Breast epithelium (tissue), 3 donors: ENCODE measurements around the gene SCARB1.

Source experiments
- CTCF ChIP-seq, 3 donors: fragments of 450-650 bp; IDR thresholded peaks; one replicate each; pipeline ENCODE4 v1.5.1; 2016 to 2017; ENCODE audit warnings: antibody characterized with exemption in 3 of 3, mild to moderate bottlenecking in 3 of 3, moderate library complexity in 3 of 3
- POLR2A ChIP-seq: fragments of 450-650 bp; IDR thresholded peaks from one replicate; pipeline ENCODE4 v1.6.1; 2016; ENCODE audit warnings: antibody characterized with exemption, mild to moderate bottlenecking, moderate library complexity
- POLR2AphosphoS5 ChIP-seq, 3 donors: sonication (generic); formaldehyde crosslinking; IDR thresholded peaks; one replicate each; pipeline ENCODE4 v1.6.1; 2017; ENCODE audit warnings: antibody characterized with exemption in 3 of 3

- TF ChIP-seq POLR2A: no peak
- no peak for TF ChIP-seq CTCF (IDR thresholded peaks at IDR 0.05)
- no peak for TF ChIP-seq POLR2AphosphoS5 (IDR thresholded peaks at IDR 0.05)
These were observed 26.3 kb downstream of the SCARB1 start for GRCh38 chr12:124837249-124837897.
